K562 (cell line): ENCODE measurements around the gene HLA-DOB. TPM values are rescaled to one million over a fixed set of nuclear protein-coding genes. Genes with fewer than 3 reads are reported as not detected.

ENCODE experiments used
- ATAC-seq: fragments of 200-7000 bp; cut with Tn5 transposase; 3 replicates; pipeline ENCODE4 v1.9.1; 2020; ENCODE audit warnings: moderate library complexity
- BruUV-seq: library from RNA; stranded (reverse); fragments of 400-500 nt; replicated peaks from 2 replicates; lab custom pipeline; 2021; lab: Mats Ljungman, UMichigan
- CTCF ChIA-PET: fragments of 300-600 bp; formaldehyde crosslinking; extraction: SDS; loops from one replicate; lab custom pipeline; 2021; ENCODE audit warnings: low intra/inter-chr PET ratio; lab: Yijun Ruan, JAX
- POLR2A ChIA-PET: fragments of 300-600, 350-650 bp; sonication (Branson Sonifier 250); formaldehyde crosslinking; extraction: SDS; loops from one replicate; lab custom pipeline; 2021; ENCODE audit warnings: antibody characterized with exemption, inconsistent platforms; lab: Yijun Ruan, JAX
- DNase-seq, 4 experiments: peaks; one replicate each; pipeline versions ENCODE4 v3.0.0 to v3.0.0-alpha.2; 2011 to 2018; ENCODE audit warnings: low spot score in 3 of 4, mixed read lengths in 3 of 4; ENCODE audit errors: extremely low read depth in 1 of 4
- FAIRE-seq: peaks from 2 replicates; lab custom pipeline; 2011; peaks lifted over from hg19 to GRCh38; lab: Jason Lieb, UNC
- H2AFZ ChIP-seq: 2 replicates; pipeline ENCODE4 v1.6.0; 2011; ENCODE audit warnings: low read depth, low read length, control low read depth, inconsistent platforms
- H3K27ac ChIP-seq: fragments of 200-600 bp; 3 replicates; pipeline ENCODE4 v1.8.0; 2011; ENCODE audit warnings: low read depth, mild to moderate bottlenecking, control low read depth, inconsistent platforms, low read length, moderate library complexity, mixed read lengths; ENCODE audit errors: extremely low read depth
- H3K27me3 ChIP-seq, 2 experiments: fragments of 300-600 bp in 1 of 2; 2 replicates in 1 of 2; 3 replicates in 1 of 2; pipeline versions ENCODE4 v1.6.0 to v1.8.0; 2011; ENCODE audit warnings: inconsistent platforms in 2 of 2, low read length in 2 of 2, mild to moderate bottlenecking in 1 of 2, mixed read lengths in 1 of 2, moderate library complexity in 1 of 2; ENCODE audit not compliant: control insufficient read depth in 2 of 2, insufficient read depth in 2 of 2
- H3K36me3 ChIP-seq: fragments of 300-600 bp; 3 replicates; pipeline ENCODE4 v1.8.0; 2011; ENCODE audit warnings: mild to moderate bottlenecking, low read length, inconsistent platforms; ENCODE audit not compliant: control insufficient read depth, insufficient read depth
- H3K4me1 ChIP-seq, 2 experiments: fragments of 200-600 bp in 1 of 2; replicated peaks in 1 of 2; 2 replicates in 1 of 2; 3 replicates in 1 of 2; pipeline versions ENCODE4 v1.5.1 to v1.8.0; 2011; ENCODE audit warnings: inconsistent platforms in 2 of 2, low read length in 2 of 2, mild to moderate bottlenecking in 1 of 2, mixed read lengths in 1 of 2, moderate library complexity in 1 of 2; ENCODE audit not compliant: control insufficient read depth in 2 of 2, insufficient read depth in 2 of 2
- H3K4me2 ChIP-seq: 2 replicates; pipeline ENCODE4 v1.6.1; 2011; ENCODE audit warnings: low read length, control low read depth, inconsistent platforms, mixed read lengths; ENCODE audit not compliant: insufficient read depth
- H3K4me3 ChIP-seq: fragments of 200-600 bp; sonication (generic), shearing (Covaris generic); 2 replicates; pipeline ENCODE4 v1.5.1; 2016; ENCODE audit warnings: control low read depth, inconsistent platforms
- H3K79me2 ChIP-seq: fragments of 200-600 bp; 3 replicates; pipeline ENCODE4 v1.8.0; 2011; ENCODE audit warnings: low read length, inconsistent platforms; ENCODE audit not compliant: control insufficient read depth, insufficient read depth
- H3K9ac ChIP-seq, 2 experiments: 2 replicates each; pipeline versions ENCODE4 v1.6.0 to v1.6.1; 2011; ENCODE audit warnings: low read depth in 2 of 2, low read length in 2 of 2, control low read depth in 1 of 2, inconsistent platforms in 1 of 2, mild to moderate bottlenecking in 1 of 2, mixed read lengths in 1 of 2; ENCODE audit not compliant: insufficient read depth in 1 of 2
- H3K9me1 ChIP-seq: one replicate; pipeline ENCODE4 v1.6.0; 2011; ENCODE audit warnings: inconsistent platforms, mild to moderate bottlenecking, low read length, moderate library complexity; ENCODE audit not compliant: control insufficient read depth, insufficient read depth
- H3K9me3 ChIP-seq: replicated peaks from 2 replicates; pipeline ENCODE4 v1.5.1; 2011; ENCODE audit warnings: low read depth, low read length, inconsistent platforms; ENCODE audit not compliant: control insufficient read depth, insufficient read depth
- H4K20me1 ChIP-seq: replicated peaks from 2 replicates; pipeline ENCODE4 v1.6.1; 2011; ENCODE audit warnings: low read length, inconsistent platforms, mixed read lengths; ENCODE audit not compliant: control insufficient read depth, insufficient read depth
- CBX1 ChIP-seq: sonication (generic); IDR thresholded peaks from 2 replicates; pipeline ENCODE4 v1.6.1; 2016; ENCODE audit warnings: antibody characterized with exemption, low read depth, mild to moderate bottlenecking
- CEBPB ChIP-seq: fragments of 450-650 bp; IDR thresholded peaks from 2 replicates; pipeline ENCODE4 v1.6.1; 2016; ENCODE audit warnings: missing genetic modification characterization, missing compliant biosample characterization
- HLTF ChIP-seq: fragments of 450-650 bp; IDR thresholded peaks from 2 replicates; pipeline ENCODE4 v1.6.1; 2016
- MTA2 ChIP-seq: fragments of 450-650 bp; IDR thresholded peaks from 2 replicates; pipeline ENCODE4 v1.6.1; 2016; ENCODE audit warnings: low read depth
- POLR2G ChIP-seq: fragments of 200-400 bp; formaldehyde crosslinking; IDR thresholded peaks from 2 replicates; pipeline ENCODE4 v1.6.1; 2017; ENCODE audit warnings: low read depth, mild to moderate bottlenecking, antibody characterized with exemption, low read length, moderate library complexity
- RFX1 ChIP-seq: fragments of 450-650 bp; IDR thresholded peaks from 2 replicates; pipeline ENCODE4 v1.6.1; 2016; ENCODE audit warnings: mild to moderate bottlenecking, moderate library complexity
- SP1 ChIP-seq: sonication (generic); formaldehyde crosslinking; IDR thresholded peaks from 2 replicates; pipeline ENCODE4 v1.8.1; 2022; ENCODE audit warnings: mild to moderate bottlenecking, missing genetic modification reagents
- ZKSCAN1 ChIP-seq: fragments of 150-350 bp; IDR thresholded peaks from 2 replicates; pipeline ENCODE4 v1.6.1; 2016; ENCODE audit warnings: low read depth, low read length
- WGBS: fragments of 100-300 bp; shearing (Covaris generic); methylation state at CpG from one replicate; pipeline ENCODE4 v1.1.6; 2016; ENCODE audit warnings: low coverage, mixed read lengths; ENCODE audit not compliant: insufficient coverage; ENCODE audit errors: missing lambda C conversion rate; 5-methylcytosine and 5-hydroxymethylcytosine counted together
- in situ Hi-C: fragments of 300-500 bp; cut with MboI; formaldehyde crosslinking; loops from 4 replicates; pipeline ENCODE4 v1.15.0; 2018; ENCODE audit warnings: inconsistent platforms, mixed read lengths
- intact Hi-C: fragments of 100-400 bp; cut with micrococcal nuclease; formaldehyde crosslinking; loops from 2 replicates; pipeline ENCODE4 v1.14.2; 2022
- polyA plus RNA-seq, 8 experiments: library from polyadenylated mRNA; depleted of rRNA in 4 of 8; stranded (reverse) in 5 of 8; unstranded in 3 of 8; fragments of >200 nt; fragmentation: Nextera tagmentation in 2 of 8; fragmentation: Illumina TruSeq in 1 of 8; extraction: Ambion mirVana in 2 of 8; extraction: Trizol in 1 of 8; gene quantifications; 2 replicates each; pipeline versions ENCODE4 v1.2.1 to v1.2.3, GENCODE V29; 2011 to 2014; ENCODE audit warnings: inconsistent platforms in 1 of 8, missing spikeins in 1 of 8
- total RNA-seq, 7 experiments: library from RNA; depleted of rRNA in 6 of 7; stranded (reverse); fragments of >200 nt in 6 of 7; fragmentation: Illumina TruSeq in 2 of 7; extraction: Trizol in 2 of 7; gene quantifications; 2 replicates each; pipeline versions ENCODE4 v1.2.1 to v1.2.3, GENCODE V29; 2011 to 2021; ENCODE audit warnings: low replicate concordance in 1 of 7

HLA-DOB gene
- total and polyA plus RNA-seq, 9 of the 15 experiments (the other 6 are each of a cell fraction or from before 2014, with no cell fraction given): 1.2 to 4.0 (median 2.5) TPM

GRCh38 chr6:32835167-32835893 is 18.5 kb upstream of the HLA-DOB start:
- Histone ChIP-seq H3K4me3 (no peak overlapping the region), H3K9me1 (no peaks in the 10 kb centered on the region), H4K20me1 (no peaks in the 10 kb centered on the region), H3K27ac (no peak overlapping the region), H3K27me3 (no peaks in the 10 kb centered on the region), H3K9ac (peak overlapping the region in 1 of 2 experiments; percentile 10; a peak in 1 of 4 replicates), H2AFZ (no peak overlapping the region), H3K9me3 (no peaks in the 10 kb centered on the region), H3K36me3 (peaks cover 54% of the 10 kb centered on the region; the same call in 2 of the 3 replicates), H3K4me1 (peaks cover 6 to 9% of the 10 kb centered on the region in 2 experiments; a peak in 3 of 5 replicates), H3K4me2 (no peak overlapping the region), H3K79me2 (peaks cover 11% of the 10 kb centered on the region; the same call in 2 of the 3 replicates)
- no TSS peak for BruUV-seq
- DNase-seq (no peak), FAIRE-seq (no peak), ATAC-seq (no peak)
- intact Hi-C loops: no loop called here
- in situ Hi-C loops: no loop called here
- TF ChIP-seq HLTF (no peak), CBX1 (no peak), MTA2 (no peak), CEBPB (tag) (no peak), ZKSCAN1 (no peak), RFX1 (no peak), POLR2G (no peak), SP1 (CRISPR knock-in tag) (no peak)
- 94% methylated on average over 15 of the region's 16 CpGs for WGBS
- ChIA-PET CTCF (interaction anchor here (6.6 kb wide), 1 partner anchor 32 kb away, joined by 66 read pairs; no protein-coding TSS in a partner anchor), POLR2A (interaction anchor here (0.6 to 1.4 kb wide), 3 partner anchors 10 to 1008 kb away, joined by 3 to 8 read pairs (median 3); partner anchors contain the start of gene HSPA1B)
